ENCODE data around the gene SNX25.

The SNX25 gene

GRCh38 chr4:185209031-185209851 lies at the start of gene SNX25:
Gene SNX25 (plus strand): TSS chr4:185209598. CDS start chr4:185209827, 229 bp downstream.
- Mint-ChIP-seq H3K36me3 (ENCODE audit: low read depth) (peaks cover 4% of the 10 kb centered on the region), H3K4me1 (ENCODE audit: low read depth) (peaks cover 48% of the 10 kb centered on the region), H3K27ac (peak within 1 kb of the TSS; percentile 82), H3K27me3 (no peaks in the 10 kb centered on the region), H3K4me3 (peak within 1 kb of the TSS; percentile 87), H3K9me3 (no peaks in the 10 kb centered on the region)
- DNase-seq, result peak; percentile 92

DNA sequence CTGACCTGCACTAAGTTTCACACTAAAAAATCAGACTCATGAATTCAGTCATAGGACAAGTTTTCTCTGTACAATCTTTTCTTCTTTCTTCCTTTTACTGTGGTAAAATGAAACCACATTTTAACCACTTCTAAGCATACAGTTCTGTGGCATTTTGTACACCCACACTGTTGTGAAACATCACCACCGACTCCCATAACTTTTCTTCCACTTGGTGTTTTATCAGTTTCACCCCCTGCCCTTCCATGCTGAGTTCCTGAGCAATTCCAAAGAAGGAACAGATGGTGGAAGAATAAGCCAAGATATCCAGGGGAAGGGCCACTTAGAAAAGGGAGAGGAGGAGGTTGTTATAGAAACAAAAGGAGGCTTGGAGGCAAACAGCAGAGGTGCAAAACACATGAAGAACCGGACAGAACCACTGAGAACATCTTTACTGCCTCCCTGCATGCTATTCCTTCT lies 43.8 kb upstream of the SNX25 start:
- H3K27ac Mint-ChIP-seq, result peak overlapping the region; percentile 53
- peaks cover 23% of the 10 kb centered on the region for H3K4me1 Mint-ChIP-seq (ENCODE audit: low read depth)
- H3K4me3 Mint-ChIP-seq, result no peak overlapping the region
- no peaks in the 10 kb centered on the region for H3K9me3 Mint-ChIP-seq
- H3K27me3 Mint-ChIP-seq, result peaks cover 7% of the 10 kb centered on the region
- peaks cover 77% of the 10 kb centered on the region for H3K36me3 Mint-ChIP-seq (ENCODE audit: low read depth)
- DNase-seq, result no peak

DNA sequence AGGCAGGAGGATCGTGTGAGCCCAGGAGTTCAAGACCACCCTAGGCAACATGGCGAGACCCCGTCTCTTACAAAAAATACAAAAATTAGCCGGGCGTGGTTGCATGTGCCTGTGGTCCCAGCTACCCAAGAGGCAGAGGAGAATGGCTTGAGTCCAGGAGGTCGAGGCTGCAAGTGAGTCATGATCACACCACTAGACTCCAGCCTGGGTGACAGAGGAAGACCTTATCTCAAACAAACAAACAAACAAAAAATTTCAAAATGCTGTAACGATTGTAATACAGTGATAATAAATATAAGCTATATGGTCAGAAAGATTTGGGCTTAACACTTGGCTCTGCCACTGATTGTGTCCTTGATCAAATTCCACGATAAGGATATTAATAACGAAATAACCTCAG lies 42.2 kb upstream of the SNX25 start:
- DNase-seq, result no peak
- Mint-ChIP-seq H3K36me3 (ENCODE audit: low read depth) (peaks cover 75% of the 10 kb centered on the region), H3K4me1 (ENCODE audit: low read depth) (peaks cover 23% of the 10 kb centered on the region), H3K27me3 (peaks cover 7% of the 10 kb centered on the region), H3K27ac (no peak overlapping the region), H3K9me3 (no peaks in the 10 kb centered on the region), H3K4me3 (no peak overlapping the region)

DNA sequence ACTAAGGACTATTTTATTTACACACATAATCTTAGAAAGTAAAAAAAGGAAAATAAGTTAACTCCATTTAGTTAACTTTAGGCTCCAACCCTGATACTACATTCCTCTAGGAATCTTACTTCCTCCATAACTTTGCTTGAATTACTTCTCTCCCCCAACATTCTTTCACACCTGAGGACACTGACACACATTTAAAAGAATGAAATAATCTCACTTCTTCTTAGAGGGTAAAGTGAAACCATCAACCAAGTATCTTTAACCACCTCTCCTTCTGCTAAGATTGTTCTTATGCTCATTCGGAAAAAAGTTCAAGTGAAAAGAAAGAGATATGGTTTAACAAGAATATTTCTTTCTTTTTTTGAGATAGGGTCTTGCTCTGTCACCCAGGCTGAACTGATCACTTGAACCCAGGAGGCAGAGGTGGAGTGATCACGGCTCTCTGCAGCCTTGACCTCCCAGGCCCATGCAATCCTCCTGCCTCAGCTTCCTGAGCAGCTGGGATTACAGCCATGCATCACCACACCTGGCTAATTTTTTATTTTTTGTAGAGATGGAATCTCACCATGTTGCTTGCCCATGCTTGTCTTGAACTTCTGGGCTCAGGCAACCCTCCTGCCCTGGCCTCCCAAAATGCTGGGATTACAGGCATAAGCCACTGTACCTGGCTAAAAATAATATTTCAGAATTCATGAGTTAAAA lies 37.9 kb upstream of the SNX25 start:
- Mint-ChIP-seq H3K36me3 (ENCODE audit: low read depth) (peaks cover 77% of the 10 kb centered on the region), H3K27ac (no peak overlapping the region)

GRCh38 chr4:185179488-185179887 lies 29.9 kb upstream of the SNX25 start:
- Mint-ChIP-seq H3K9me3 (no peaks in the 10 kb centered on the region), H3K27me3 (no peaks in the 10 kb centered on the region), H3K4me3 (no peak overlapping the region), H3K27ac (no peak overlapping the region), H3K36me3 (ENCODE audit: low read depth) (peaks cover 48% of the 10 kb centered on the region), H3K4me1 (ENCODE audit: low read depth) (peaks cover 31% of the 10 kb centered on the region)
- DNase-seq, result no peak

More for the DNA sequence above, 37.9 kb upstream of the SNX25 start:
- Mint-ChIP-seq H3K4me1 (ENCODE audit: low read depth) (peaks cover 5% of the 10 kb centered on the region), H3K27me3 (no peaks in the 10 kb centered on the region), H3K4me3 (no peak overlapping the region), H3K9me3 (no peaks in the 10 kb centered on the region)
- DNase-seq, result no peak

GRCh38 chr4:185182239-185182638 lies 27.2 kb upstream of the SNX25 start:
- Mint-ChIP-seq H3K9me3 (no peaks in the 10 kb centered on the region), H3K36me3 (ENCODE audit: low read depth) (peaks cover 51% of the 10 kb centered on the region), H3K4me1 (ENCODE audit: low read depth) (peaks cover 42% of the 10 kb centered on the region), H3K4me3 (no peak overlapping the region), H3K27ac (no peak overlapping the region), H3K27me3 (no peaks in the 10 kb centered on the region)
- no peak for DNase-seq

DNA sequence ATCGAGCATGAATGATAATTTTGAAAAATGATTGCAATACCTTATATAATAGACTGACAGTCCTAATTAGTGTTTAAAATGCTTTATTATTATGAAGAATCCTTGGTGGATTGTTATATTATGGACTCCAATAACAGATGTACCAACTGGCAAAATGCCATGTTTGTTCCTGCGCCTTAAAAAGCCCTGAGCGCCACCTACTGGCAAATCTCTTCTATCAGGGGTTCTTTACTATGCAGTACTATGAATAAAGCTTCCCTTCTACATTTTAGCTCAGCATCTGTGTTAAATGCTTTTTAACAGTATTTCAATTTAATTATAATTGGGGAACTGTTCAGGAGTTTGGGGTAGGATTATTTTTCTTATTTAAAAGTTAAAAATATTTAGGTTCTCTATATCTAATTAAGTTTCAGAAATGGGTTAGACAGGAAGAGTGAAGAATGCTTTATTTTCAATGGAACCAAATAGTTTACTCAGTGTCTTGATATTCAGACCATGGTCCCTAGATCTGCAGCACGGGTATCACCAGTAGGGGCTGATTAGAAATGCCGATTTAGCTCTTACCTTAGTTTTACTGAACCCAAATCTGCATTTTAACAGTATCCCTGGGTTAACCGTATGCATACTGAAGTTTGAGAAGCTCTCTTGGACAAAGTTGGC lies 25.6 kb upstream of the SNX25 start:
- Mint-ChIP-seq H3K27ac (no peak overlapping the region), H3K4me3 (no peak overlapping the region), H3K36me3 (ENCODE audit: low read depth) (peaks cover 56% of the 10 kb centered on the region), H3K9me3 (no peaks in the 10 kb centered on the region), H3K27me3 (no peaks in the 10 kb centered on the region), H3K4me1 (ENCODE audit: low read depth) (peaks cover 46% of the 10 kb centered on the region)
- peak; percentile 64 for DNase-seq

DNA sequence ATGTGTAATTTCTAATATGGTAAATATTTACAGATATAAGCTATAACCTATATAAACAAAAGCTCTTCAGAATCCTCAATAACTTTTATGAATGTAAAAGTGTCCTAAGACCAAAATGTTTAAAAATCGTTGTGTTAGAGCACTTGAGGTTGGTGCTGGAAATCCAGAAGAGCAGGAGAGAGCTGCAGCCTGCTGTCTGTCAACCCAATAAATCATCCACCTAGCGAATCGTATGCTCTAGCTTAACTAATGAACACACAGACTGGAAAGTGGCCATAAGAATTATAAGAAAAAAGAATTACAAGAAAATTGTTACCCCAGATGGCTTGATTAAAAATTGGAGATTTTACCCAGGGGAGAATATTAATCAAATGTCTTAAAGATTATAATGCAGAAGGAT lies 22.6 kb upstream of the SNX25 start:
- Mint-ChIP-seq H3K4me1 (ENCODE audit: low read depth) (peaks cover 39% of the 10 kb centered on the region), H3K27me3 (no peaks in the 10 kb centered on the region), H3K36me3 (ENCODE audit: low read depth) (peaks cover 62% of the 10 kb centered on the region), H3K4me3 (no peak overlapping the region), H3K27ac (no peak overlapping the region), H3K9me3 (no peaks in the 10 kb centered on the region)
- no peak for DNase-seq

DNA sequence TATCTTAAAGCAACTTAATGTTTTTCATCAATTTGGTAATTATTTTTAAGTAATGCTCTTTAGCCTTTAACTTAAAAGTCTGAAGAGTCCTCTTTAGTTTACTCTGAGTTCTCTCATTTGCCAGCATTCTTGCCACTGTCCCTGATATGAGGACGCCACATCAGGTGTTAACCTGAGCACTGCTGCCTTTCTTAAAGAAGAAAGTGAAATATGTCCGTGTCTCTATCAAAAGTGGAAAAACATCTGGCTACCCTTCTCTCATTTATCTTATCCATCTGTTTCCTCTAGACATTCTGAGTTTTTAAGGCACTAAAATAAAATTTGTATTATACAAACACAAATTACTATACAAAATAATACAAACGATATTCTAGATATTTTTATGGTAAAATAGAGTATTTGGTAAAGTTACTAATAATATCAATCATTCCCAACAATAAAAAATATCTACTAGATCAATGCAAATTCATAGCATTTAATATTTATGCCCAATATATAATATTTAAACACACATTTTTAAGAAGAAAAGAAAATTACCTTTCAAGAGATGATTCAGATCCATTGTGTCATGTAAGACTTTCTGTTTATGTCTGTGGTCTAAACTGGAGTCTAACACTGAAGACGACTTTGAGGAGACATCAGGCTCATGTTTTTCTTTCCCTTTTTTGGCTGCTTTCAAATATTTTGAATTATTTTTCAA lies 19.6 kb upstream of the SNX25 start:
- Mint-ChIP-seq H3K9me3 (no peaks in the 10 kb centered on the region), H3K36me3 (ENCODE audit: low read depth) (peaks cover 62% of the 10 kb centered on the region), H3K4me3 (no peak overlapping the region), H3K27ac (no peak overlapping the region), H3K27me3 (no peaks in the 10 kb centered on the region), H3K4me1 (ENCODE audit: low read depth) (peaks cover 42% of the 10 kb centered on the region)
- DNase-seq, result no peak

- Mint-ChIP-seq H3K4me3 (no peak overlapping the region), H3K27ac (no peak overlapping the region), H3K9me3 (no peaks in the 10 kb centered on the region), H3K27me3 (no peaks in the 10 kb centered on the region), H3K36me3 (ENCODE audit: low read depth) (peaks cover 64% of the 10 kb centered on the region), H3K4me1 (ENCODE audit: low read depth) (peaks cover 45% of the 10 kb centered on the region)
- DNase-seq, result no peak
Measured at GRCh38 chr4:185190306-185190856, 19.0 kb upstream of the SNX25 start.

DNA sequence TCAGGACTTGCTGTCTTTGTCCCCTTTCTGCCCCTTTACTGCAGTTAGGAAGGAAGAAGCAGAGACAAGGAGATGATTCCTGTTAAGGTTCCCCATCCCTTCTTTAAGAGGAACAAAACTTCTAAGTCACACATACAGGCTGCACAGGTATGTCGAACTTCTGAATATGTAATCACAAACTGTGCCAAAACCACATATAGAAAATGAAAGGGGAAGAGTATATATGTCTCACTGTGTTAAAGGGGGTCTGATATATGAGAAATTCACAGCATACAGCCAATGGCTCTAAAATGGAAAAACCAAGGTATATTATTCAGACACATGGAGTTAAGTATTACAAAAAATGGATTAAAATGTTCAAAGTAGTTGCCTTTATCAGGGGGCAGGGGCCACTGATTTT lies 17.3 kb upstream of the SNX25 start:
- Mint-ChIP-seq H3K9me3 (no peaks in the 10 kb centered on the region), H3K27ac (no peak overlapping the region), H3K36me3 (ENCODE audit: low read depth) (peaks cover 66% of the 10 kb centered on the region), H3K4me1 (ENCODE audit: low read depth) (peaks cover 44% of the 10 kb centered on the region), H3K27me3 (no peaks in the 10 kb centered on the region), H3K4me3 (no peak overlapping the region)
- no peak for DNase-seq

- no peak for DNase-seq
- Mint-ChIP-seq H3K4me1 (ENCODE audit: low read depth) (peaks cover 40% of the 10 kb centered on the region), H3K9me3 (no peaks in the 10 kb centered on the region), H3K4me3 (no peak overlapping the region), H3K27me3 (no peaks in the 10 kb centered on the region), H3K36me3 (ENCODE audit: low read depth) (peaks cover 62% of the 10 kb centered on the region), H3K27ac (peak overlapping the region; percentile 52)
Measured at GRCh38 chr4:185194924-185195888, 14.2 kb upstream of the SNX25 start.

DNA sequence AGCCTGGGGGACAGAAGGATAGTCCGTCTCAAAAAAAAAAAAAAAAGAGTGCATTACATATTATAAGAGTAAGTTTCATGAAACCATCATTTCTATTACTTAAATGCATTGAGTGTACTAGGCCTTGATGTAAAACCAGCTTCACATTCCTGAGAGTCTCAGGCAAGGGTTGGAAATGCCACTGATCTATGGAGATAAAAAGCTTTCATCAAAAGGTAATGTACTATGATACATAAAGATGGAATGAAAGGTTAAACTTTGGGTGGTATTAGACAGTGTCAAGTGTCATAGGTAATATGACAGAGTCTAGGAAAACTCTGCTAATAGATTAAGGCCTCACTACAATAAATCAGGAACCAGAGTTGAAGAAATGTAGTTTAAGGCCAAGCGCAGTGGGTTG lies 13.0 kb upstream of the SNX25 start:
- H3K4me1 Mint-ChIP-seq (ENCODE audit: low read depth), result peaks cover 37% of the 10 kb centered on the region
- H3K27ac Mint-ChIP-seq, result no peak overlapping the region
- no peaks in the 10 kb centered on the region for H3K27me3 Mint-ChIP-seq
- DNase-seq, result no peak
- no peak overlapping the region for H3K4me3 Mint-ChIP-seq
- H3K9me3 Mint-ChIP-seq, result no peaks in the 10 kb centered on the region
- H3K36me3 Mint-ChIP-seq (ENCODE audit: low read depth), result peaks cover 60% of the 10 kb centered on the region

All from activated T-cell treated with anti-CD3 and anti-CD28 coated beads, Interleukin-2, amount 50 U/mL, for 24 hours (primary cell).